Neural cell (in vitro differentiated cells): ENCODE results near the gene APOBEC2. TPM values are rescaled to one million over a fixed set of nuclear protein-coding genes. Genes with fewer than 3 reads are reported as not detected.

Source experiments
- H2AFZ ChIP-seq: fragments of 200-600, 300-800 bp; sonication (generic), shearing (Covaris generic); 2 replicates; pipeline ENCODE4 v1.6.0; 2014; ENCODE audit warnings: low read depth, mild to moderate bottlenecking, antibody characterized with exemption, low read length, moderate library complexity
- H3F3A ChIP-seq: fragments of 200-600 bp; shearing (Covaris generic); 2 replicates; pipeline ENCODE4 v1.6.1; 2016; ENCODE audit warnings: mild to moderate bottlenecking, moderate library complexity, mixed read lengths, antibody characterized with exemption, low read length; ENCODE audit not compliant: insufficient read depth, poor library complexity, severe bottlenecking
- H3K27ac ChIP-seq: fragments of 200-600, 300-800 bp; sonication (generic), shearing (Covaris generic); 2 replicates; pipeline ENCODE4 v1.5.1; 2014; ENCODE audit warnings: mild to moderate bottlenecking, low read length, moderate library complexity
- H3K27me3 ChIP-seq: fragments of 300-800, 200-600 bp; sonication (generic), shearing (Covaris generic); 2 replicates; pipeline ENCODE4 v1.6.0; 2014; ENCODE audit warnings: mild to moderate bottlenecking, low read depth, low read length, moderate library complexity; ENCODE audit not compliant: insufficient read depth
- H3K36me3 ChIP-seq: fragments of 300-800, 200-600 bp; sonication (generic), shearing (Covaris generic); 2 replicates; pipeline ENCODE4 v1.5.1; 2014; ENCODE audit warnings: mild to moderate bottlenecking, antibody characterized with exemption, low read length, moderate library complexity; ENCODE audit not compliant: insufficient read depth
- H3K4me2 ChIP-seq: fragments of 300-800, 200-600 bp; sonication (generic), shearing (Covaris generic); 2 replicates; pipeline ENCODE4 v1.6.0; 2014; ENCODE audit warnings: mild to moderate bottlenecking, low read length
- H3K4me3 ChIP-seq: fragments of 300-800, 200-600 bp; sonication (generic), shearing (Covaris generic); 2 replicates; pipeline ENCODE4 v1.5.1; 2014; ENCODE audit warnings: mild to moderate bottlenecking, low read length, moderate library complexity
- H3K79me2 ChIP-seq: fragments of 200-600 bp; shearing (Covaris generic); replicated peaks from 2 replicates; pipeline ENCODE4 v1.6.0; 2014; ENCODE audit warnings: mild to moderate bottlenecking, low read length, moderate library complexity; ENCODE audit not compliant: insufficient read depth
- H3K9ac ChIP-seq: fragments of 300-800, 200-600 bp; sonication (generic), shearing (Covaris generic); 2 replicates; pipeline ENCODE4 v1.6.1; 2016; ENCODE audit warnings: mild to moderate bottlenecking, low read length, mixed read lengths
- H3K9me2 ChIP-seq: fragments of 200-600 bp; shearing (Covaris generic); 2 replicates; pipeline ENCODE4 v1.6.1; 2016; ENCODE audit warnings: mild to moderate bottlenecking, low read length, mixed read lengths; ENCODE audit not compliant: insufficient read depth
- H3K9me3 ChIP-seq: fragments of 200-600, 300-800 bp; sonication (generic), shearing (Covaris generic); 2 replicates; pipeline ENCODE4 v1.6.1; 2016; ENCODE audit warnings: mild to moderate bottlenecking, mixed run types, low read length, moderate library complexity, mixed read lengths
- H4K20me1 ChIP-seq: fragments of 200-600 bp; shearing (Covaris generic); 2 replicates; pipeline ENCODE4 v1.6.1; 2016; ENCODE audit warnings: mild to moderate bottlenecking, mixed run types; ENCODE audit not compliant: insufficient read depth
- EP300 ChIP-seq: fragments of 450-650 bp; conservative IDR thresholded peaks from 2 replicates; pipeline ENCODE4 v1.6.1; 2014; ENCODE audit warnings: antibody characterized with exemption, mild to moderate bottlenecking, moderate library complexity; ENCODE audit not compliant: poor library complexity, severe bottlenecking
- EZH2 ChIP-seq: fragments of 200-600, 300-800 bp; shearing (Covaris generic), sonication (generic); IDR thresholded peaks from 2 replicates; pipeline ENCODE4 v1.6.1; 2014; ENCODE audit warnings: antibody characterized with exemption, low read length, borderline replicate concordance, mild to moderate bottlenecking; ENCODE audit not compliant: insufficient read depth, poor library complexity, severe bottlenecking
- MXI1 ChIP-seq: fragments of 450-650 bp; conservative IDR thresholded peaks from 2 replicates; pipeline ENCODE4 v1.6.1; 2014; ENCODE audit warnings: antibody characterized with exemption, mild to moderate bottlenecking; ENCODE audit not compliant: poor library complexity, severe bottlenecking
- POLR2AphosphoS5 ChIP-seq: IDR thresholded peaks from 2 replicates; pipeline ENCODE4 v1.6.1; 2012
- RAD21 ChIP-seq: fragments of 450-650 bp; conservative IDR thresholded peaks from 2 replicates; pipeline ENCODE4 v1.6.1; 2014; ENCODE audit warnings: antibody characterized with exemption, mild to moderate bottlenecking, moderate library complexity
- SMC3 ChIP-seq: fragments of 450-650 bp; conservative IDR thresholded peaks from 2 replicates; pipeline ENCODE4 v1.6.1; 2014; ENCODE audit warnings: antibody characterized with exemption, mild to moderate bottlenecking, moderate library complexity; ENCODE audit not compliant: poor library complexity
- TAF1 ChIP-seq: IDR thresholded peaks from 2 replicates; pipeline ENCODE4 v1.6.1; 2012; ENCODE audit warnings: low read depth
- polyA plus RNA-seq: library from polyadenylated mRNA; depleted of rRNA; stranded (reverse); fragments of >200 nt; gene quantifications from 2 replicates; pipeline ENCODE4 v1.2.3, GENCODE V29; 2014
- TF ChIP-seq, protein P1 (sequence below): IDR thresholded peaks from 2 replicates; pipeline ENCODE4 v1.6.1; 2012; ENCODE audit warnings: borderline replicate concordance
- TF ChIP-seq, protein P2 (sequence below): fragments of 450-650 bp; IDR thresholded peaks from 2 replicates; pipeline ENCODE4 v1.5.1; 2014; ENCODE audit warnings: antibody characterized with exemption, mild to moderate bottlenecking, moderate library complexity; ENCODE audit not compliant: poor library complexity, severe bottlenecking

The APOBEC2 gene
- polyA plus RNA-seq, 1 donor from 2014 or later: not detected

DNA sequence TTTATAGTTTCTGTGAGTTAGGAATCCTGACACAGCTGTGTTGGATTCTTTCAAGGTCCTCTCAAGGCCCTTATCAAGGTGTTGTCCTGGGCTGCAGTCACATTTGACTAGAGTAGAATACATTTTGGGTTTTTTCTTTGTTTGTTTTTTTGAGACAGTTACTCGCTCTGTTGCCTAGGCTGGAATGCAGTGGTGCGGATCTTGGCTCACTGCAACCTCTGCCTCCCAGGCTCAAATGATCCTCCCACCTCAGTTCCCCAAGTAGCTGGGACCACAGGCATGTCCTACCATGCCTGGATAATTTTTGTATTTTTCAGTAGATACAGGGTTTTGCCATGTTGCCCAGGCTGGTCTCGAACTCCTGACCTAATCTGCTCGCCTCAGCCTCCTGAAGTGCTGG lies 35.4 kb downstream of the APOBEC2 start:
- Histone ChIP-seq H3K27me3 (no peaks in the 10 kb centered on the region), H2AFZ (no peak overlapping the region), H3K79me2 (no peaks in the 10 kb centered on the region), H4K20me1 (no peaks in the 10 kb centered on the region), H3K9me3 (no peaks in the 10 kb centered on the region), H3K27ac (no peak overlapping the region), H3K36me3 (peaks cover 19% of the 10 kb centered on the region), H3K4me3 (no peak overlapping the region), H3F3A (no peaks in the 10 kb centered on the region), H3K9ac (no peak overlapping the region), H3K4me2 (no peak overlapping the region), H3K9me2 (no peaks in the 10 kb centered on the region)
- TF ChIP-seq EP300 (no peak), SMC3 (no peak), POLR2AphosphoS5 (no peak), RAD21 (no peak), EZH2 (no peak), TAF1 (no peak), MXI1 (no peak)
- TF ChIP-seq, protein P1, sequence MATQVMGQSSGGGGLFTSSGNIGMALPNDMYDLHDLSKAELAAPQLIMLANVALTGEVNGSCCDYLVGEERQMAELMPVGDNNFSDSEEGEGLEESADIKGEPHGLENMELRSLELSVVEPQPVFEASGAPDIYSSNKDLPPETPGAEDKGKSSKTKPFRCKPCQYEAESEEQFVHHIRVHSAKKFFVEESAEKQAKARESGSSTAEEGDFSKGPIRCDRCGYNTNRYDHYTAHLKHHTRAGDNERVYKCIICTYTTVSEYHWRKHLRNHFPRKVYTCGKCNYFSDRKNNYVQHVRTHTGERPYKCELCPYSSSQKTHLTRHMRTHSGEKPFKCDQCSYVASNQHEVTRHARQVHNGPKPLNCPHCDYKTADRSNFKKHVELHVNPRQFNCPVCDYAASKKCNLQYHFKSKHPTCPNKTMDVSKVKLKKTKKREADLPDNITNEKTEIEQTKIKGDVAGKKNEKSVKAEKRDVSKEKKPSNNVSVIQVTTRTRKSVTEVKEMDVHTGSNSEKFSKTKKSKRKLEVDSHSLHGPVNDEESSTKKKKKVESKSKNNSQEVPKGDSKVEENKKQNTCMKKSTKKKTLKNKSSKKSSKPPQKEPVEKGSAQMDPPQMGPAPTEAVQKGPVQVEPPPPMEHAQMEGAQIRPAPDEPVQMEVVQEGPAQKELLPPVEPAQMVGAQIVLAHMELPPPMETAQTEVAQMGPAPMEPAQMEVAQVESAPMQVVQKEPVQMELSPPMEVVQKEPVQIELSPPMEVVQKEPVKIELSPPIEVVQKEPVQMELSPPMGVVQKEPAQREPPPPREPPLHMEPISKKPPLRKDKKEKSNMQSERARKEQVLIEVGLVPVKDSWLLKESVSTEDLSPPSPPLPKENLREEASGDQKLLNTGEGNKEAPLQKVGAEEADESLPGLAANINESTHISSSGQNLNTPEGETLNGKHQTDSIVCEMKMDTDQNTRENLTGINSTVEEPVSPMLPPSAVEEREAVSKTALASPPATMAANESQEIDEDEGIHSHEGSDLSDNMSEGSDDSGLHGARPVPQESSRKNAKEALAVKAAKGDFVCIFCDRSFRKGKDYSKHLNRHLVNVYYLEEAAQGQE: no peak
- TF ChIP-seq, protein P2, sequence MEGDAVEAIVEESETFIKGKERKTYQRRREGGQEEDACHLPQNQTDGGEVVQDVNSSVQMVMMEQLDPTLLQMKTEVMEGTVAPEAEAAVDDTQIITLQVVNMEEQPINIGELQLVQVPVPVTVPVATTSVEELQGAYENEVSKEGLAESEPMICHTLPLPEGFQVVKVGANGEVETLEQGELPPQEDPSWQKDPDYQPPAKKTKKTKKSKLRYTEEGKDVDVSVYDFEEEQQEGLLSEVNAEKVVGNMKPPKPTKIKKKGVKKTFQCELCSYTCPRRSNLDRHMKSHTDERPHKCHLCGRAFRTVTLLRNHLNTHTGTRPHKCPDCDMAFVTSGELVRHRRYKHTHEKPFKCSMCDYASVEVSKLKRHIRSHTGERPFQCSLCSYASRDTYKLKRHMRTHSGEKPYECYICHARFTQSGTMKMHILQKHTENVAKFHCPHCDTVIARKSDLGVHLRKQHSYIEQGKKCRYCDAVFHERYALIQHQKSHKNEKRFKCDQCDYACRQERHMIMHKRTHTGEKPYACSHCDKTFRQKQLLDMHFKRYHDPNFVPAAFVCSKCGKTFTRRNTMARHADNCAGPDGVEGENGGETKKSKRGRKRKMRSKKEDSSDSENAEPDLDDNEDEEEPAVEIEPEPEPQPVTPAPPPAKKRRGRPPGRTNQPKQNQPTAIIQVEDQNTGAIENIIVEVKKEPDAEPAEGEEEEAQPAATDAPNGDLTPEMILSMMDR: no peak

DNA sequence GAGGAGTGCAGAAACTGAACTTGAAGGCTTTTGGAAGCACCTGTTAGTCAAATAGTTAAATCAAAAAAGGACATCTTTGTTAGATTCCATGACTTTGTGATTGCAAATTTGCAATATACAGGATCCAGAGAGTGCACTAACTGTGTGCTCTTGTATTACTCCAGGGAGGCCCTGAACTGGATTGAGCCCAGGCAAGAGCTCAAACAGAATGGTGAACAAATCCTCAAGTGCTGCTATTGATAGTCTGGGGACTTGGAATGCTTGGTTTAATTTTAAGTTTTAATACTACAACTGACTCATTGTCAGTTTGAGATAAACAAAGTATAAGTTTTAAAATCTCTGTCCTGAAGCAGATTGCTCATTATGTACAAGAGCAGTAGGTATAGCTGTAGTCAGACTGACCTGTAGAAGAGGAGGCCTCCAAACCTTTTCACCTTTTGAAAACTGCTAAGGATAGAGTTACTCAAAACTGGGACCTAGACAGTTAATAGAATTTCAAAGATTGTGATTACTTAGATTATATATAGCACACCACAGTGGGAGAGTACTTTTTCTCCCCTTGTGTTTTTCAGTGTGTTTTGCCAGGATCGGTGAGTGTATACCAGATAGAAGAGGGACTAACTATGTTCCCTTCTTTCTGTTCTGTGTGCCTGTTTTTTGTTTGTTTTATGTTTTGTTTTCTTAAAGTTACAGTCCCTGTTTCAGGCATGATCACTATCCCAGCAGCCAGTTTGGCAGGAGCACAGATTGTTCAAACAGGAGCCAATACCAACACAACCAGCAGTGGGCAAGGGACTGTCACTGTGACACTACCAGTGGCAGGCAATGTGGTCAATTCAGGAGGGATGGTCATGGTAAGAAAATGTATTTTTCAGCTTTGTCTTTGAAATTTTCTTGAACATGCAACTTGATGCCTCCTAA lies 38.1 kb downstream of the APOBEC2 start:
- H3K36me3 ChIP-seq: peaks cover 17% of the 10 kb centered on the region
- no peak overlapping the region for H3K9ac ChIP-seq

More for the DNA sequence above, 38.1 kb downstream of the APOBEC2 start:
- no peak overlapping the region for H3K27ac ChIP-seq
- H3K27me3 ChIP-seq: no peaks in the 10 kb centered on the region
- no peak for TF ChIP-seq MXI1
- TF ChIP-seq EP300: no peak
- TF ChIP-seq, protein P1: no peak
- TF ChIP-seq RAD21: no peak
- no peak for TF ChIP-seq POLR2AphosphoS5
- TF ChIP-seq TAF1: no peak
- TF ChIP-seq, protein P2: no peak
- TF ChIP-seq EZH2: no peak
- TF ChIP-seq SMC3: no peak
- H3K4me3 ChIP-seq: no peak overlapping the region
- no peaks in the 10 kb centered on the region for H3K9me2 ChIP-seq
- H2AFZ ChIP-seq: no peak overlapping the region
- no peaks in the 10 kb centered on the region for H3K79me2 ChIP-seq
- H3F3A ChIP-seq: no peaks in the 10 kb centered on the region
- H3K4me2 ChIP-seq: no peak overlapping the region
- no peaks in the 10 kb centered on the region for H3K9me3 ChIP-seq
- H4K20me1 ChIP-seq: no peaks in the 10 kb centered on the region
